Fibroblast of lung (primary cell): ENCODE results near the gene SH3D19.

ENCODE experiments used
- EZH2 ChIP-seq: IDR thresholded peaks from 2 replicates; pipeline ENCODE4 v1.5.1; 2012; ENCODE audit warnings: low read length, control low read depth, mild to moderate bottlenecking; ENCODE audit errors: missing control alignments
- TF ChIP-seq, protein P1 (sequence below), 2 donors: IDR thresholded peaks in 1 of 2; conservative IDR thresholded peaks in 1 of 2; 1 replicate in 1 of 2; 2 replicates in 1 of 2; pipeline ENCODE4 v1.5.1; 2011 to 2012; ENCODE audit warnings: low read length in 2 of 2, control low read depth in 1 of 2, inconsistent platforms in 1 of 2, low read depth in 1 of 2, mild to moderate bottlenecking in 1 of 2

- TF ChIP-seq, protein P1, sequence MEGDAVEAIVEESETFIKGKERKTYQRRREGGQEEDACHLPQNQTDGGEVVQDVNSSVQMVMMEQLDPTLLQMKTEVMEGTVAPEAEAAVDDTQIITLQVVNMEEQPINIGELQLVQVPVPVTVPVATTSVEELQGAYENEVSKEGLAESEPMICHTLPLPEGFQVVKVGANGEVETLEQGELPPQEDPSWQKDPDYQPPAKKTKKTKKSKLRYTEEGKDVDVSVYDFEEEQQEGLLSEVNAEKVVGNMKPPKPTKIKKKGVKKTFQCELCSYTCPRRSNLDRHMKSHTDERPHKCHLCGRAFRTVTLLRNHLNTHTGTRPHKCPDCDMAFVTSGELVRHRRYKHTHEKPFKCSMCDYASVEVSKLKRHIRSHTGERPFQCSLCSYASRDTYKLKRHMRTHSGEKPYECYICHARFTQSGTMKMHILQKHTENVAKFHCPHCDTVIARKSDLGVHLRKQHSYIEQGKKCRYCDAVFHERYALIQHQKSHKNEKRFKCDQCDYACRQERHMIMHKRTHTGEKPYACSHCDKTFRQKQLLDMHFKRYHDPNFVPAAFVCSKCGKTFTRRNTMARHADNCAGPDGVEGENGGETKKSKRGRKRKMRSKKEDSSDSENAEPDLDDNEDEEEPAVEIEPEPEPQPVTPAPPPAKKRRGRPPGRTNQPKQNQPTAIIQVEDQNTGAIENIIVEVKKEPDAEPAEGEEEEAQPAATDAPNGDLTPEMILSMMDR (conservative IDR thresholded peaks at IDR 0.05 in 1 of 2, IDR thresholded peaks at IDR 0.05 in 1 of 2; ENCODE audit: low read depth in 1 of 2, low read length in 2 of 2): no peak
- TF ChIP-seq EZH2: no peak
Observed at GRCh38 chr4:151197247-151197646, 128.2 kb downstream of the SH3D19 start.
